SK-N-DZ (cell line): ENCODE measurements around the gene TMEM252. TPM values are rescaled to one million over a fixed set of nuclear protein-coding genes. Genes with fewer than 3 reads are reported as not detected.
A peak's percentile ranks its signal among the peaks of the same experiment; 100 is the strongest.

Experiments used
- DNase-seq: peaks from one replicate; pipeline ENCODE4 v3.0.0-alpha.2; 2015; ENCODE audit warnings: low spot score
- polyA plus RNA-seq, 2 experiments: library from polyadenylated mRNA; depleted of rRNA; stranded (reverse); fragments of >200 nt; gene quantifications; 2 replicates each; pipeline ENCODE4 v1.2.3, GENCODE V29; 2014

Gene TMEM252, protein sequence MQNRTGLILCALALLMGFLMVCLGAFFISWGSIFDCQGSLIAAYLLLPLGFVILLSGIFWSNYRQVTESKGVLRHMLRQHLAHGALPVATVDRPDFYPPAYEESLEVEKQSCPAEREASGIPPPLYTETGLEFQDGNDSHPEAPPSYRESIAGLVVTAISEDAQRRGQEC
- polyA plus RNA-seq (2014; cell fraction: cytosol; rRNA removed), result not detected in 2 replicates
- polyA plus RNA-seq (2014; cell fraction: nucleus; rRNA removed), result not detected in 2 replicates

GRCh38 chr9:68540712-68541535 lies at the start of gene TMEM252:
Gene TMEM252 (minus strand): TSS chr9:68540883. CDS start chr9:68540814, 69 bp downstream.
- no peak for DNase-seq

DNA sequence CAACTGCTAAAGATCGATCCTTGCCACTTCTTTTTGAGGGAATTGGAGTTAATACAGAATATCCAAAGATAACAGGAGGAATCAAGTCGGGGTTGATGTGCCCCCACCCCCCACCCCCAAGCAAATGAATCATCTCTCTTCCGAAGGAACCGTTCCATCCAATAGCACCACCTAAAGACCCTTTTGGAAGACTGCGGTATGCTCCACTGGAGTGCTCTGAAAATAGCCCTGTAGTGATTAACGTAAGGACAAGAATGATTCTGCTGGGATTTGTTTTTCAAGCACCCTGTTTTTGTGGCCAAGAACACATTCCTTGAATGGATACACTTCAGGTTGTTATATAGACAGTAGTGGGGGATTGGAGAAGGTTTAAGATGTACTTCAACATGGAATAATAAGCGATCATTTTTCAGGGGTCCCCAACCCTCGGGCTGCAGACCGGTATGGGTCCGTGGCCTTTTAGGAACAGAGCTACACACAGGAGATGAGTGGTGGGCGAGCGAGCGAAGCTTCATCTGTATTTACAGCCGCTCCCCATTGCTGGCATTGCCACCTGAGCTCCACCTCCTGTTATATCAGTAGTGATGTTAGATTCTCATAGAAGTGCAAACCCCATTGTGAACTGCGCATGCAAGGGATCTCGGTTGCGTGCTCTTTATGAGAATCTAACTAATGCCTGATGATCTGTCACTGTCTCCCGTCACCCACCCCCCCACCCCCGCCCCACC lies 44.5 kb upstream of the TMEM252 start:
- no peak for DNase-seq

GRCh38 chr9:68584189-68585033 lies 43.7 kb upstream of the TMEM252 start:
- DNase-seq, result peak; percentile 85

- no peak for DNase-seq
Measured at GRCh38 chr9:68581696-68582095, 41.0 kb upstream of the TMEM252 start.

- DNase-seq, result no peak
Measured at GRCh38 chr9:68577774-68578591, 37.3 kb upstream of the TMEM252 start.

DNA sequence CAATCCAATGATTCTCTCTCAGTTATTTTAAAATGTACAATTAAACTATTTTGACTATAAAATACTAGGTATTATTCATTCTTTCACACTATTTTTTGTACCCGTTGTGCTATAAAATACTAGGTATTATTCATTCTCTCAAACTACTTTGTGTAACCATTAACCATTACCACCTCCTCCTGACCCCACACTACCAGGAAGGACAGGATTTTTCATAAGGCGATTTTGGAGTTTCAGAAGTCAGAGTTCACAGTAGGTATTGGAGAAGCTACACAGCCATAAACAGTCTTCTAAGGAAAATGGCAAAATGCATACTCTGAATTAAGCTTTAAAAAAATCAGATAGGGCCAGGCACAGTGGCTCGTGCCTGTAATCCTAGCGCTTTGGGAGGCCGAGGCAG lies 35.1 kb upstream of the TMEM252 start:
- no peak for DNase-seq

- DNase-seq, result no peak
Measured at GRCh38 chr9:68574150-68574549, 33.5 kb upstream of the TMEM252 start.

DNA sequence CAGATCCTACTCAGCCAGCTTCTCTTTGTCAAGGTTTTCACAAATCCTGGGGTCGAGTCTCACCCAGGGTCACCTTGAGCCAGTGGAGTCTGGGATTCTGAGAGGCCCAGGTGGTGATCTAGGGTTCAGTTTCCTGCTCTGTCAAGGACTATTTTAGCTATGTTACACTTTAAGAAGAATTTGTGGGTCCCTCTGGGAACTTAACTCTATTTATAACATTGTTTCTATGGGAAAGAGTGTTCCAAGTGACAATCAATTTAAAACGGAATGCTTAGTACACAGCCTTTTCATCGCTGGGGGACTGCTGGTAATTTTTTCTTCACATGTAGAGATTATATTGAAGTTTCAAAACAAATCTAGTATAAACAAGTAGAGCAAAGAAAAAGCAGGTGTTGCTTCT lies 26.9 kb upstream of the TMEM252 start:
- no peak for DNase-seq

DNA sequence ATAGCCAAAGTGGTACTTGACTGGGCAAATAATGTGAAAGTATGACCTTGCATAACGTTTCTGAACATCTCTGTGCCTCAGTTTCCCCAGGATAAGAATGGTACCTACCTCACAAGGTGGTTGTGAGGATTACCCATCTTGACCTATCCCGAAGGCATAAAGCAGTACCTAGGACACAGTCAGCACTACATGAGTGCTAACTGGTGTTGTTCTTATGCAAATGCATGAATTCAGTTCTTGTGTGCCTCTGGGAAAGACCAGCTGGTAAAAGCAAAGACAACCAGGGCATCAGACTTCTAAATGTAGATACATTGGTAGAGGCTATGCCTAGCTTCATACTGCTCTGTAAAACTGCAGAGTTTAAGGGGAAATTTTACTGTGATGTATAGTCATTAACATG lies 21.8 kb upstream of the TMEM252 start:
- no peak for DNase-seq

GRCh38 chr9:68560071-68560844 lies 19.6 kb upstream of the TMEM252 start:
- DNase-seq, result peak; percentile 9

DNA sequence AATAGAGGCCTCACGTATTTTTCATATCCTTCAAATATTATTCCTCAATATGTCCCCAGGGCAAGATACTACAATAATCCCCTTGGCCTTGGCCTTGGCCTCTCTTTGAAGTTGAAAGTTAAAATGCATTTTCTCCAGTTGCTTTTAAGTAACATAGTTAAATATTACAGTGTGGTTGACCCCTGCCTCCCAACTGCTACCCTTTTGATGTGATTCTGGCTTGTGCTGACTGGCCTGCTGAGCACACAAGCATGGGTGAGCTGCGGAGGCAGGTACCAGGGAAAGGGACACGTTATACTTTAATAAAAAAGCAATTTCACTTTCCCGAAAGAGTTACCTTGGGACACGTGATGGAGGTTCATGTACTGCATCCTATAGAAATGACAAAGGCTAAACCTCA lies 17.9 kb upstream of the TMEM252 start:
- DNase-seq, result no peak

DNA sequence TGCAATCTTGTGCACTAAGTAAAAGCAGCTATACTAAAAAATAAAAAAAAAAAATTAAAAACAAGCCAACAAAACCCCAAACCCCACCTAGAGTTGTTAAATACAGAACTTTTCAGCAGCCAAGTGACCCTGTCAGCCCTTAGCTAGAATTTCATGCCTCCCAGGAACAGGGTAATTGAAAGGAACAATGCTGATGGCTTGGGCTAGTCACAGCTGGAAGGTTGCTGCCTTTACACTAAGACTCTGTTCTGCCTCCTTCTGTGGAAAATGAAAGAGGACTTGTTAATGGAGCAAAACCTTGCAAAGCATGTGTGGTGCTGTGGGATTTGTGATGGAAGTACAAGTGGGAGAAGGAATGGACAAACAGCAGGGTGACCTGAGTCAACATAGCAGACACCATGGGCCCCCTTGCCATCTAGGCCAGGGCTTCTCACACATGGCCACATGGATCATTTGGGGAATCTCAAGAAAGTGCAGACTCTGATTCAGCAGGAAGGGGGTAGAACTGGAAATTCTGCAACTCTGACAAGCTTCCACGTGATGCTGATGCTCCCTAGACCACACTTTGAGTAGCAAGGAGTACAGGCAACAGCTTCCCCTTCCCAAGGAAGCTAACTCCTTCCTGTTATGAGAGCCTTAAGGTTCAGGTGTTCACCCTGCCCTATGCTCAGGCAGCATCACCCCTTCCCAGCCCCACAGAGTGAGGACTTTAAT lies 14.9 kb upstream of the TMEM252 start:
- DNase-seq, result no peak

GRCh38 chr9:68552700-68553476 lies 12.2 kb upstream of the TMEM252 start:
- DNase-seq, result no peak

DNA sequence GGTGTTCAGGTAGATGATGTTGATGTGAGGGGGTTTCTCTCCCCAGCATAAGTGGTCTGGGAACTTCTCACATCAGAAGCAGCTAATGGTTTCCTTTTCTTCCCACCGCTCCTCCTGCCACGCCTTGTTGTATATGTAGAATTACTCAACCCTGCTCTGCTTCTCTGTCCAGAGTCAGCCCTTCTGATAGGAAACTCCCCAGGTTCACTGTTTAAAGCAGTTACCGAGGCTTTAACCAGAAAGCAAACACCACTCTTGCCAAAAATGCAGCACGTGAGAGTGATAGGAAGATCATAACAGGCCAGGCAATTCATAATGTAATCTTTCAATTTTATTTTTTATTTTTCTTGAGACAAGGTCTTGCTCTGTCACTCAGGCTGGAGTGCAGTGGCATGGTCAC lies 10.5 kb upstream of the TMEM252 start:
- no peak for DNase-seq

GRCh38 chr9:68548241-68548640 lies 7.6 kb upstream of the TMEM252 start:
- no peak for DNase-seq

GRCh38 chr9:68547417-68547816 lies 6.7 kb upstream of the TMEM252 start:
- DNase-seq, result no peak

DNA sequence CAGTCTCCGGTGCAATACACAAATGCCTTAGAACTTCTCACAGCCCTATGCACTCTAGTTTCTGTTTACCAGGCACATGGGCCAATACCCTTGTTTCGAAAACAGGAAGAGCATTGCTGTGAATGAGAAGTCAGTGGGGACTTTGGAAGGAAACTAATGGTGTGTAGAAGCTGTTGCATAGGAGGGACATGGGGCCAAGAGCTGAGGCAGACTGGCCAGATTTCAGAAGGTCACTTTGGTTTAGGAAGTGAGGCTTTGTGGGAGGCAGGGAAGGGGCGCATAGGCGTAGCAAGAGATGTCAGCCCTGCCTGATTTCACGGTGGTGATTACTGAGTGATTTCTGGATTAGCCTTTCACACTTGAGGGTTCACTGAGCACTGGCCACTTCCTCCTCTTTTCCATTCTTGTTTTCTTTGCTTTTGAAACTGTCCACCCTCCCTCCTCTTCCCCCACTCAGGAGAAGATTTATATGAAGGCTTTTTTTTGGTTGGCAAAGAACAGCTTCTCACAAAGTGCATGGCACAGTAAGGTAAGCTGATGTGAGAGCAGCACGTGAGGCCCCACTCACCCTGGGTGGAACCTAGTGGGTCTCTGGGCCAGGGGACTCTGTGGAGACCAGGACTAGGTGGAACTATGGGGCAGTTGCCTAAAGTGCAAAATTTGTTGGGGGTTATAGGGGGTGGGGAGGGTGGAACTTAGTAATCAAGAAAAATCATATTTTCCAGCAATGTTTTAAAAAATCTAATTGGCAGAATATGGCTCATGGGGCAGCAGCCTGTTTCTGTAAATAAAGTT lies 6.1 kb upstream of the TMEM252 start:
- no peak for DNase-seq
